ENCODE results near the gene PRM3.
"Not testable (repeated sequence)": the region's sequence is repeated elsewhere in the genome, so short reads cannot be mapped to it uniquely, and the experiment has no call there.

The PRM3 gene

GRCh38 chr16:11289696-11290095 is 16.3 kb upstream of the PRM3 start:
- FAIRE-seq; DNase-seq (ENCODE audit: extremely low spot score, insufficient read length, low read depth): not testable (repeated sequence)

- FAIRE-seq = no peak
- no peak for DNase-seq (ENCODE audit: extremely low spot score, insufficient read length, low read depth)
Observed at GRCh38 chr16:11289202-11289601, 15.8 kb upstream of the PRM3 start.

GRCh38 chr16:11285842-11286241 is 12.4 kb upstream of the PRM3 start:
- no peak for FAIRE-seq
- no peak for DNase-seq (ENCODE audit: extremely low spot score, insufficient read length, low read depth)

- DNase-seq (ENCODE audit: extremely low spot score, insufficient read length, low read depth) (no peak), FAIRE-seq (no peak)
Observed at GRCh38 chr16:11283820-11284248, 10.4 kb upstream of the PRM3 start.

GRCh38 chr16:11280616-11281522 is 7.4 kb upstream of the PRM3 start, which contains the start of gene PRM1:
Gene PRM1, minus strand, starts transcription at chr16:11281330. Its CDS starts 92 bp downstream, at chr16:11281238.
- no peak for DNase-seq (ENCODE audit: extremely low spot score, insufficient read length, low read depth)
- no peak for FAIRE-seq

GRCh38 chr16:11278681-11279628 is 5.5 kb upstream of the PRM3 start:
- DNase-seq (ENCODE audit: extremely low spot score, insufficient read length, low read depth) = no peak
- no peak for FAIRE-seq

GRCh38 chr16:11277607-11278337 is 4.3 kb upstream of the PRM3 start:
- no peak for FAIRE-seq
- no peak for DNase-seq (ENCODE audit: extremely low spot score, insufficient read length, low read depth)

GRCh38 chr16:11276896-11277593 is 3.6 kb upstream of the PRM3 start:
- no peak for FAIRE-seq

GRCh38 chr16:11276143-11276895 is 2.9 kb upstream of the PRM3 start, which contains the start of gene PRM2:
Gene PRM2, minus strand, starts transcription at chr16:11276480. Its CDS starts 110 bp downstream, at chr16:11276370.
- FAIRE-seq (no peak), DNase-seq (ENCODE audit: extremely low spot score, insufficient read length, low read depth) (no peak)

More at GRCh38 chr16:11276896-11277593, 3.6 kb upstream of the PRM3 start:
- DNase-seq (ENCODE audit: extremely low spot score, insufficient read length, low read depth) = no peak

- FAIRE-seq = no peak
- no peak for DNase-seq (ENCODE audit: extremely low spot score, insufficient read length, low read depth)
Observed at GRCh38 chr16:11274964-11275363, 1.5 kb upstream of the PRM3 start.

GRCh38 chr16:11273721-11274324 is 394 bp upstream of the PRM3 start:
- FAIRE-seq (no peak), DNase-seq (ENCODE audit: extremely low spot score, insufficient read length, low read depth) (no peak)

GRCh38 chr16:11272484-11272883 is 945 bp downstream of the PRM3 start:
- DNase-seq (ENCODE audit: extremely low spot score, insufficient read length, low read depth) = no peak

GRCh38 chr16:11271610-11272009 is 1.8 kb downstream of the PRM3 start:
- DNase-seq (ENCODE audit: extremely low spot score, insufficient read length, low read depth) = no peak
- FAIRE-seq = no peak

More at GRCh38 chr16:11272484-11272883, 945 bp downstream of the PRM3 start:
- FAIRE-seq = no peak

- no peak for FAIRE-seq
- DNase-seq (ENCODE audit: extremely low spot score, insufficient read length, low read depth) = no peak
Observed at GRCh38 chr16:11270602-11271162, 2.7 kb downstream of the PRM3 start.

- FAIRE-seq (no peak), DNase-seq (ENCODE audit: extremely low spot score, insufficient read length, low read depth) (no peak)
Observed at GRCh38 chr16:11268921-11269375, 4.5 kb downstream of the PRM3 start, which contains the start of gene TNP2. Gene TNP2, minus strand, starts transcription at chr16:11269325. Its CDS starts 63 bp downstream, at chr16:11269262.

- FAIRE-seq = no peak
- no peak for DNase-seq (ENCODE audit: extremely low spot score, insufficient read length, low read depth)
Observed at GRCh38 chr16:11265124-11265523, 8.3 kb downstream of the PRM3 start.

- DNase-seq (ENCODE audit: extremely low spot score, insufficient read length, low read depth) (no peak), FAIRE-seq (peak; percentile 53)
Observed at GRCh38 chr16:11264155-11264832, 9.1 kb downstream of the PRM3 start.

Data from GM18507 (cell line).